Retinal pigment epithelial cell (primary cell): Measurements from ENCODE around the gene F2R.

ENCODE experiments used
- DNase-seq: peaks from one replicate; pipeline ENCODE4 v3.0.0-alpha.2; 2010; ENCODE audit warnings: low read depth
- H3K4me3 ChIP-seq: 2 replicates; pipeline ENCODE4 v1.5.1; 2011; ENCODE audit warnings: mild to moderate bottlenecking, low read length, control low read depth, moderate library complexity
- CTCF ChIP-seq: conservative IDR thresholded peaks from 2 replicates; pipeline ENCODE4 v1.5.1; 2011; ENCODE audit warnings: low read depth, low read length, control low read depth, inconsistent platforms

The F2R gene

GRCh38 chr5:76742583-76742982 is 26.7 kb downstream of the F2R start:
- DNase-seq = no peak

GRCh38 chr5:76744632-76745031 is 28.7 kb downstream of the F2R start:
- TF ChIP-seq CTCF = no peak
- no peak overlapping the region for H3K4me3 ChIP-seq
- no peak for DNase-seq

More at GRCh38 chr5:76742583-76742982, 26.7 kb downstream of the F2R start:
- no peak overlapping the region for H3K4me3 ChIP-seq
- no peak for TF ChIP-seq CTCF

DNA sequence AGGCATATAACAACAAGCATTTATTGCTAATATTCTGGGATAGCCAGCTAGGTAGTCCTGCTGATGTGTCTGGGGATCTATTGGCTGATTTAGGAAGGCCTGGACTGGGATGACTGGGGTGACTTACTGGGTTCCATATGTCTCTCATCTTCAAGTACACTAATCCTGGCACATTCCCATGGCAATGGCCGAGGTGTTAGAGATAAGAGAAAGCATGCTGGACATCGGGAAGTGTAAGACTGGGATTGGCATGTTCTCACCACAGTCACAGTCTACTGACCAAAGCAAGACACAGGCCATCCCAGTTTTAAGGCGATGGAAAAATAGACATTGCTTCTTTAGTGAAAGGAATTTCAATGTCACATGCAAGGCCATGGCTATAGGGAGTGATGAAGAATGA is 29.7 kb downstream of the F2R start:
- no peak for DNase-seq
- H3K4me3 ChIP-seq = no peak overlapping the region
- no peak for TF ChIP-seq CTCF

- TF ChIP-seq CTCF = peak; percentile 16
- H3K4me3 ChIP-seq = no peak overlapping the region
- no peak for DNase-seq
Observed at GRCh38 chr5:76746677-76747076, 30.8 kb downstream of the F2R start.

DNA sequence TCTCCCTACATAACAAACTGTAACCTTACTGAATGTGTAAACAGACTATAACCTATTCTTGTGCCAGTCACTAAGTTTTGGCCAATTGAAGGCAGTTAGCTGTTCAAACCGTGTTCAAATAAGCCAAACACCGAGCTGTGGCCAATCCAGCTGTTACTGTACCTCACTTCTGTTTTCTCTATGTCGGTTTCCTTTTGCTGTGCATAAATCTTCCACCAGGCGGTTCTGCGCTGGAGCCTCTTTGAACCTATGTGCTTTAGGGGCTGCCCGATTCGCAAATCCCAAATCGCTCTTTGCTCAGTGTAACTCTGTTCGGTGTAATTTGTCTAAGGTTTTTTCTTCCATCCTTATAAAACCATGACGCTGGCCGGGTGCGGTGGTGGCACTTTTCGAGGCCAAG is 31.8 kb downstream of the F2R start:
- TF ChIP-seq CTCF = no peak
- no peak for DNase-seq
- no peak overlapping the region for H3K4me3 ChIP-seq

GRCh38 chr5:76751291-76751690 is 35.4 kb downstream of the F2R start:
- no peak for DNase-seq
- TF ChIP-seq CTCF = no peak
- no peak overlapping the region for H3K4me3 ChIP-seq

DNA sequence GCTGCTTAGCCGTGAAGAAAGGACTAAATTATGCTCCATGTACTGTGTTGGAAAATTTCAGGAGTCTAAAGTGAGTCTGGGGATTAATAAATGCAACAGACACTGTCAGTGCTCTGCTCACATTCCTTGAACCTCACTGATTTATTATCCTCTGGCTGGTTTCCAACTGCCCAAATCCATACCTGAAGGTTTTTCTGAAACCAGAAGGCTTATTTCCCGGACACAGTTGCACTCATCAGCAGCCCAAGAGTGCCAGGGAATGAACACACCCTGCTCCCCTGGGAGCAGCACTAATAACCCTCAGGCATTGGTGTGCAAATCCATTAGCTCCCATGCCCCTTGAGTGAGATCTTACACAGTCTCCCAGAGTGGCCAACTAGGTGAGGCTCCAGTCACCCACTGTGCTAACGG is 38.7 kb downstream of the F2R start:
- DNase-seq = no peak

More for the DNA sequence above, 38.7 kb downstream of the F2R start:
- H3K4me3 ChIP-seq = no peak overlapping the region
- TF ChIP-seq CTCF = no peak
